A673 (cell line): ENCODE results near the gene SCG2. TPM values are rescaled to one million over a fixed set of nuclear protein-coding genes. Genes with fewer than 3 reads are reported as not detected.

Source experiments
- BruUV-seq: library from RNA; stranded (reverse); fragments of 400-500 nt; replicated peaks from 2 replicates; lab custom pipeline; 2021; lab: Mats Ljungman, UMichigan
- CTCF ChIA-PET: fragments of 300-600 bp; sonication (Branson Sonifier 250); formaldehyde crosslinking; loops from one replicate; lab custom pipeline; 2022; ENCODE audit warnings: antibody characterized with exemption; lab: Charles Lee
- POLR2A ChIA-PET: fragments of 300-600 bp; sonication (Branson Sonifier 250); formaldehyde crosslinking; loops from one replicate; lab custom pipeline; 2022; ENCODE audit warnings: antibody characterized with exemption; ENCODE audit not compliant: low non-redundant PET; lab: Charles Lee
- DNase-seq: peaks from one replicate; pipeline ENCODE4 v3.0.0-alpha.2; 2015; ENCODE audit warnings: low spot score
- H3K27ac ChIP-seq: fragments of 200-600 bp; sonication (generic); 2 replicates; pipeline ENCODE4 v1.5.1; 2016; ENCODE audit warnings: mixed run types, low read depth, mild to moderate bottlenecking, mixed read lengths, antibody characterized with exemption, low read length; ENCODE audit not compliant: poor library complexity, severe bottlenecking
- H3K27me3 ChIP-seq: fragments of 200-600 bp; sonication (generic); replicated peaks from 2 replicates; pipeline ENCODE4 v1.6.1; 2017; ENCODE audit warnings: mixed run types, low read depth, mild to moderate bottlenecking, mixed read lengths, antibody characterized with exemption, low read length; ENCODE audit not compliant: insufficient read depth, poor library complexity
- H3K36me3 ChIP-seq: fragments of 200-600 bp; sonication (generic); 2 replicates; pipeline ENCODE4 v1.6.1; 2016; ENCODE audit warnings: mixed run types, mild to moderate bottlenecking, mixed read lengths, antibody characterized with exemption, low read length; ENCODE audit not compliant: insufficient read depth, poor library complexity, severe bottlenecking
- H3K4me1 ChIP-seq: fragments of 200-600 bp; sonication (generic); 2 replicates; pipeline ENCODE4 v1.6.1; 2017; ENCODE audit warnings: mixed run types, mild to moderate bottlenecking, mixed read lengths, antibody characterized with exemption, low read length; ENCODE audit not compliant: insufficient read depth, poor library complexity, severe bottlenecking
- H3K4me3 ChIP-seq: fragments of 200-600 bp; sonication (generic); 2 replicates; pipeline ENCODE4 v1.5.1; 2016; ENCODE audit warnings: low read depth, mixed run types, mild to moderate bottlenecking, mixed read lengths, low read length; ENCODE audit not compliant: poor library complexity, severe bottlenecking
- H3K9me3 ChIP-seq: fragments of 200-600 bp; sonication (generic); 2 replicates; pipeline ENCODE4 v1.6.1; 2016; ENCODE audit warnings: mixed run types, low read depth, mild to moderate bottlenecking, mixed read lengths, antibody characterized with exemption, low read length; ENCODE audit not compliant: poor library complexity, severe bottlenecking
- EZH2 ChIP-seq: fragments of 200-600 bp; sonication (generic); IDR thresholded peaks from 2 replicates; pipeline ENCODE4 v1.6.1; 2017; ENCODE audit warnings: borderline replicate concordance, low read depth, mild to moderate bottlenecking, mixed read lengths, antibody characterized with exemption, low read length; ENCODE audit not compliant: poor library complexity, severe bottlenecking
- intact Hi-C: fragments of 100-400 bp; cut with micrococcal nuclease; formaldehyde crosslinking; loops from one replicate; pipeline ENCODE4 v1.10.0; 2022; ENCODE audit not compliant: unreplicated experiment
- total RNA-seq: library from RNA; stranded (reverse); gene quantifications from 2 replicates; pipeline ENCODE4 v1.2.3, GENCODE V29; 2021
- TF ChIP-seq, protein P1 (sequence below): fragments of 300-800, 200-600 bp; sonication (generic); conservative IDR thresholded peaks from 2 replicates; pipeline ENCODE4 v1.5.1; 2017; ENCODE audit warnings: low read depth, mild to moderate bottlenecking, antibody characterized with exemption, low read length, moderate library complexity, mixed read lengths

SCG2 gene
- total RNA-seq, 1 experiment from 2014 or later = 26.2 TPM

DNA sequence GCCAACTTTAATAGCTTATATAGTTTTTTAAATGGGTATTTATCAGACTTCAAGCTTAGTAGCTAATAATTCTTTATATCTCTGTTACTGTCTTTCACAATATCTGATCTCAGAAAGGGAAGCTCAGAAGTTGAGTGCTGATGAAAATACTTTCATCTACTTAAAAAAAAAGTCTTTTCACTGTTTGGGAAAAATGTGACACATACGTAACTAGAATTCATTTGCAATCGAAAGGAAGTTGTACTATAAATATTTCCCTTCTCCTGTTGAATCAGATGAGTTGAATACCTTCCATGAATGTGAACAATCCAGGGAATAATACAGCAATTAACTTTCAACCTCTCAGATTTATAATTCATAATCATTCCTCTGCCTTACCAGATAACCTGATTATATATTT, 811 bp upstream of the SCG2 start:
- no peaks in the 10 kb centered on the region for H3K9me3 ChIP-seq
- DNase-seq = peak; percentile 24
- POLR2A ChIA-PET = interaction anchor here (0.6 kb wide), 1 partner anchor 252 kb away, joined by 3 read pairs; no protein-coding TSS in a partner anchor
- TF ChIP-seq, protein P1, sequence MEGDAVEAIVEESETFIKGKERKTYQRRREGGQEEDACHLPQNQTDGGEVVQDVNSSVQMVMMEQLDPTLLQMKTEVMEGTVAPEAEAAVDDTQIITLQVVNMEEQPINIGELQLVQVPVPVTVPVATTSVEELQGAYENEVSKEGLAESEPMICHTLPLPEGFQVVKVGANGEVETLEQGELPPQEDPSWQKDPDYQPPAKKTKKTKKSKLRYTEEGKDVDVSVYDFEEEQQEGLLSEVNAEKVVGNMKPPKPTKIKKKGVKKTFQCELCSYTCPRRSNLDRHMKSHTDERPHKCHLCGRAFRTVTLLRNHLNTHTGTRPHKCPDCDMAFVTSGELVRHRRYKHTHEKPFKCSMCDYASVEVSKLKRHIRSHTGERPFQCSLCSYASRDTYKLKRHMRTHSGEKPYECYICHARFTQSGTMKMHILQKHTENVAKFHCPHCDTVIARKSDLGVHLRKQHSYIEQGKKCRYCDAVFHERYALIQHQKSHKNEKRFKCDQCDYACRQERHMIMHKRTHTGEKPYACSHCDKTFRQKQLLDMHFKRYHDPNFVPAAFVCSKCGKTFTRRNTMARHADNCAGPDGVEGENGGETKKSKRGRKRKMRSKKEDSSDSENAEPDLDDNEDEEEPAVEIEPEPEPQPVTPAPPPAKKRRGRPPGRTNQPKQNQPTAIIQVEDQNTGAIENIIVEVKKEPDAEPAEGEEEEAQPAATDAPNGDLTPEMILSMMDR = no peak
- no peak for TF ChIP-seq EZH2
- no TSS peak for BruUV-seq
- peaks cover 19% of the 10 kb centered on the region for H3K36me3 ChIP-seq
- peaks cover 22% of the 10 kb centered on the region for H3K4me1 ChIP-seq
- intact Hi-C loops = loop anchor here (10.0 kb wide), 1 partner anchor 298 kb away; no protein-coding TSS in a partner anchor
- H3K27ac ChIP-seq = peak overlapping the region; percentile 52
- H3K27me3 ChIP-seq = no peaks in the 10 kb centered on the region
- CTCF ChIA-PET = interaction anchor here (1.0 kb wide), 1 partner anchor 142 kb away, joined by 4 read pairs; no protein-coding TSS in a partner anchor
- H3K4me3 ChIP-seq = peak overlapping the region; percentile 30

DNA sequence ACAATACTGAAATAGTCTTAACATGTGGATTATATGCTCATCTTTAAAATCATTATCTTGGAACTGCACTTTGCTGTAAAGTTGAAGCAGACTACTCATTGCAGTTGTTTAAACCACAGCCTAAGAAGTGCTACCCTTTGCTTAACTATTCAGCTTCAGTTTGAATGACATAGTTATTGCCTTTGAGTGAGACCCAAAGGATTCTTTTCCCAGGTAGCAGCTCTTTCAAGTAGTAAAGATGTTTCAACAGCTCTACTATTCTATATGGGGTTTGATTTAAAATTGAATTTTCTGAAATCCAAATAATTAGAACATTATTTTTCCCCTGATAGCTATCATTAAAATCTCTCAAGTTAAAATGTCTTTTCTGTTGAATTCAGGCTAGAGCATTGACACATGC, 1.1 kb downstream of the SCG2 start:
- peaks cover 38% of the 10 kb centered on the region for H3K36me3 ChIP-seq
- no peak for DNase-seq
- TF ChIP-seq, protein P1 = no peak
- no peak for TF ChIP-seq EZH2
- ChIA-PET CTCF (no interaction called here), POLR2A (no interaction called here)
- H3K27ac ChIP-seq = no peak overlapping the region
- H3K4me1 ChIP-seq = peaks cover 9% of the 10 kb centered on the region
- H3K27me3 ChIP-seq = no peaks in the 10 kb centered on the region
- no peak overlapping the region for H3K4me3 ChIP-seq
- no peaks in the 10 kb centered on the region for H3K9me3 ChIP-seq
- no TSS peak for BruUV-seq
- intact Hi-C loops = loop anchor here (10.0 kb wide), 1 partner anchor 296 kb away; no protein-coding TSS in a partner anchor

DNA sequence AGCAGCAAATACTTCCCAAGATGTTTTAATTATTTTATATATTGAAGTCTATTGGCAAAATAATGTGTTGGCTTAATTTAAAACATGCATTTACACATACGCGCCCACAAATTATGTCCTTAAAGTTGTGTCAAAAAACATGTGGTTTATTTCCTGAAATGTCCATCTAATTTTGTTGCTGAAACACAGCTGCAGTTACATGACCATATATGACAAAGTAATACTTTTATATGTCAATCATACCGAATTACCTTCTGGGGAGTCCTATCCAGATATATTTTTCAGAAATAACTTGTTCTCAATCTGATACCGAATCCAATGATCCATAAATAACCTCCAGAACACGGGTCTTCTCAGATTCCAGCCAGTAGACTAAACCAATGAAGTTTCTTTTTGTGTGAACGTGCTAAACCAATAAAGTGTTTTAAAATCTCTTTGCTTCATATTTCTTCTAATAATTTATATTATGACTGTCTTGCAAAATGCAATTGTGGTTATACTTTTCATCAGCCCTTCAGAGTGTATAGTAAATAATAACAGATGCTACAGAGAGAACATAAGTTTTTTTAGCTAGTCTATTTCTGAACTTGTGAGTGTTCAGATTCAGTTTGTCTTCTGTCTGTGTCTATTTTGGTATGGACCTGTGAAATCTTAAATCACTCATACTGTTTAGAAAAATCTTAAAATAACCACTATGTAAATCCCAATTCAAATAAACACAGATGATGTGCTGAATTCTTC, 2.4 kb downstream of the SCG2 start:
- intact Hi-C loops = loop anchor here (10.0 kb wide), 1 partner anchor 295 kb away; no protein-coding TSS in a partner anchor
- Histone ChIP-seq H3K9me3 (no peaks in the 10 kb centered on the region), H3K4me3 (no peak overlapping the region), H3K4me1 (peaks cover 9% of the 10 kb centered on the region), H3K36me3 (peaks cover 42% of the 10 kb centered on the region), H3K27me3 (no peaks in the 10 kb centered on the region), H3K27ac (no peak overlapping the region)
- ChIA-PET POLR2A (no interaction called here), CTCF (no interaction called here)
- no TSS peak for BruUV-seq
- TF ChIP-seq EZH2 = no peak
- TF ChIP-seq, protein P1 = no peak
- DNase-seq = no peak
